K562 (cell line): ENCODE results near the gene SFXN3.

Experiments used
- ARHGAP35 ChIP-seq: fragments of 450-650 bp; IDR thresholded peaks from 2 replicates; pipeline ENCODE4 v1.6.1; 2018; ENCODE audit not compliant: partially characterized antibody
- CEBPB ChIP-seq: fragments of 450-650 bp; IDR thresholded peaks from 2 replicates; pipeline ENCODE4 v1.6.1; 2016; ENCODE audit warnings: missing genetic modification characterization, missing compliant biosample characterization
- HDAC1 ChIP-seq, 2 experiments: fragments of 450-650 bp; IDR thresholded peaks; 2 replicates each; pipeline ENCODE4 v1.6.1; 2016 to 2017; ENCODE audit warnings: inconsistent platforms in 1 of 2, mild to moderate bottlenecking in 1 of 2, moderate library complexity in 1 of 2
- SIN3A ChIP-seq, 2 experiments: fragments of 150-350 bp in 1 of 2; IDR thresholded peaks; 2 replicates each; pipeline ENCODE4 v1.6.1; 2011 to 2016; ENCODE audit warnings: borderline replicate concordance in 2 of 2, low read depth in 2 of 2, low read length in 2 of 2, mild to moderate bottlenecking in 2 of 2, moderate library complexity in 2 of 2; ENCODE audit not compliant: control insufficient read depth in 1 of 2
- SMARCE1 ChIP-seq: fragments of 450-650 bp; IDR thresholded peaks from 2 replicates; pipeline ENCODE4 v1.7.1; 2016; ENCODE audit warnings: mild to moderate bottlenecking
- SP1 ChIP-seq: sonication (generic); formaldehyde crosslinking; IDR thresholded peaks from 2 replicates; pipeline ENCODE4 v1.8.1; 2022; ENCODE audit warnings: mild to moderate bottlenecking, missing genetic modification reagents
- ZKSCAN1 ChIP-seq: fragments of 150-350 bp; IDR thresholded peaks from 2 replicates; pipeline ENCODE4 v1.6.1; 2016; ENCODE audit warnings: low read depth, low read length
- TF ChIP-seq, protein P1 (sequence below): fragments of 450-650 bp; IDR thresholded peaks from 2 replicates; pipeline ENCODE4 v1.7.0; 2016; ENCODE audit warnings: borderline replicate concordance

- peak; percentile 57; the same call in 1 of the 2 replicates for TF ChIP-seq ZKSCAN1
- TF ChIP-seq SP1: no peak
- TF ChIP-seq CEBPB (tag): no peak
- TF ChIP-seq, protein P1, sequence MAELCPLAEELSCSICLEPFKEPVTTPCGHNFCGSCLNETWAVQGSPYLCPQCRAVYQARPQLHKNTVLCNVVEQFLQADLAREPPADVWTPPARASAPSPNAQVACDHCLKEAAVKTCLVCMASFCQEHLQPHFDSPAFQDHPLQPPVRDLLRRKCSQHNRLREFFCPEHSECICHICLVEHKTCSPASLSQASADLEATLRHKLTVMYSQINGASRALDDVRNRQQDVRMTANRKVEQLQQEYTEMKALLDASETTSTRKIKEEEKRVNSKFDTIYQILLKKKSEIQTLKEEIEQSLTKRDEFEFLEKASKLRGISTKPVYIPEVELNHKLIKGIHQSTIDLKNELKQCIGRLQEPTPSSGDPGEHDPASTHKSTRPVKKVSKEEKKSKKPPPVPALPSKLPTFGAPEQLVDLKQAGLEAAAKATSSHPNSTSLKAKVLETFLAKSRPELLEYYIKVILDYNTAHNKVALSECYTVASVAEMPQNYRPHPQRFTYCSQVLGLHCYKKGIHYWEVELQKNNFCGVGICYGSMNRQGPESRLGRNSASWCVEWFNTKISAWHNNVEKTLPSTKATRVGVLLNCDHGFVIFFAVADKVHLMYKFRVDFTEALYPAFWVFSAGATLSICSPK: no peak
- TF ChIP-seq SIN3A (IDR thresholded peaks at IDR 0.05; ENCODE audit: borderline replicate concordance in 2 of 2, control insufficient read depth in 1 of 2, low read depth in 2 of 2, low read length in 2 of 2): no peak
- TF ChIP-seq SMARCE1: no peak
- no peak for TF ChIP-seq HDAC1 (IDR thresholded peaks at IDR 0.05)
- TF ChIP-seq ARHGAP35: no peak
Observed at GRCh38 chr10:101014230-101014884, 16.7 kb upstream of the SFXN3 start.
